Measurements from ENCODE around the gene SORCS2. TPM values are rescaled to one million over a fixed set of nuclear protein-coding genes. Genes with fewer than 3 reads are reported as not detected.
A peak's percentile ranks its signal among the peaks of the same experiment; 100 is the strongest.

The SORCS2 gene
- total RNA-seq, 1 donor from 2014 or later, result 13.8 TPM

- no peak overlapping the region for H3K4me3 Mint-ChIP-seq (ENCODE audit: unreplicated experiment)
- no peak for FAIRE-seq
- H3K36me3 Mint-ChIP-seq (ENCODE audit: low read depth, unreplicated experiment), result peaks cover 24% of the 10 kb centered on the region
- DNase-seq (ENCODE audit: low read depth), result no peak
- no peaks in the 10 kb centered on the region for H3K4me1 Mint-ChIP-seq (ENCODE audit: low read depth, unreplicated experiment)
- peaks cover 5% of the 10 kb centered on the region for H3K9me3 ChIP-seq (ENCODE audit: insufficient read depth, low read depth, low read length)
- no peak overlapping the region for H3K4me2 ChIP-seq (ENCODE audit: low read length)
- H2AFZ ChIP-seq (ENCODE audit: low read depth, low read length), result no peak overlapping the region
- H3K27ac ChIP-seq (ENCODE audit: low read depth, low read length), result no peak overlapping the region
- H4K20me1 ChIP-seq (ENCODE audit: insufficient read depth, low read length), result peaks cover 2% of the 10 kb centered on the region
- no peaks in the 10 kb centered on the region for H3K36me3 ChIP-seq (ENCODE audit: insufficient read depth, low read length)
- peaks cover 73% of the 10 kb centered on the region for H3K9me3 Mint-ChIP-seq (ENCODE audit: unreplicated experiment)
- H3K79me2 ChIP-seq (ENCODE audit: insufficient read depth, low read length), result no peaks in the 10 kb centered on the region
- peaks cover 44% of the 10 kb centered on the region for H3K27me3 Mint-ChIP-seq (ENCODE audit: low read depth, unreplicated experiment)
- H3K9ac ChIP-seq (ENCODE audit: low read length), result no peak overlapping the region
- H3K27me3 ChIP-seq (ENCODE audit: insufficient read depth, low read length), result peaks cover 2% of the 10 kb centered on the region
- no peak overlapping the region for H3K4me3 ChIP-seq (ENCODE audit: insufficient read depth, low read depth, low read length)
- no peak overlapping the region for H3K27ac Mint-ChIP-seq (ENCODE audit: unreplicated experiment)
- no peak for TF ChIP-seq EZH2 (IDR thresholded peaks at IDR 0.05; ENCODE audit: insufficient read depth, low read length)
- TF ChIP-seq, protein P1, sequence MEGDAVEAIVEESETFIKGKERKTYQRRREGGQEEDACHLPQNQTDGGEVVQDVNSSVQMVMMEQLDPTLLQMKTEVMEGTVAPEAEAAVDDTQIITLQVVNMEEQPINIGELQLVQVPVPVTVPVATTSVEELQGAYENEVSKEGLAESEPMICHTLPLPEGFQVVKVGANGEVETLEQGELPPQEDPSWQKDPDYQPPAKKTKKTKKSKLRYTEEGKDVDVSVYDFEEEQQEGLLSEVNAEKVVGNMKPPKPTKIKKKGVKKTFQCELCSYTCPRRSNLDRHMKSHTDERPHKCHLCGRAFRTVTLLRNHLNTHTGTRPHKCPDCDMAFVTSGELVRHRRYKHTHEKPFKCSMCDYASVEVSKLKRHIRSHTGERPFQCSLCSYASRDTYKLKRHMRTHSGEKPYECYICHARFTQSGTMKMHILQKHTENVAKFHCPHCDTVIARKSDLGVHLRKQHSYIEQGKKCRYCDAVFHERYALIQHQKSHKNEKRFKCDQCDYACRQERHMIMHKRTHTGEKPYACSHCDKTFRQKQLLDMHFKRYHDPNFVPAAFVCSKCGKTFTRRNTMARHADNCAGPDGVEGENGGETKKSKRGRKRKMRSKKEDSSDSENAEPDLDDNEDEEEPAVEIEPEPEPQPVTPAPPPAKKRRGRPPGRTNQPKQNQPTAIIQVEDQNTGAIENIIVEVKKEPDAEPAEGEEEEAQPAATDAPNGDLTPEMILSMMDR (IDR thresholded peaks at IDR 0.05; ENCODE audit: insufficient read depth, low read depth, low read length), result no peak
- H3K4me1 ChIP-seq (ENCODE audit: insufficient read depth, low read length), result no peaks in the 10 kb centered on the region
Observed at GRCh38 chr4:7584606-7585159, 392.3 kb downstream of the SORCS2 start.

DNA sequence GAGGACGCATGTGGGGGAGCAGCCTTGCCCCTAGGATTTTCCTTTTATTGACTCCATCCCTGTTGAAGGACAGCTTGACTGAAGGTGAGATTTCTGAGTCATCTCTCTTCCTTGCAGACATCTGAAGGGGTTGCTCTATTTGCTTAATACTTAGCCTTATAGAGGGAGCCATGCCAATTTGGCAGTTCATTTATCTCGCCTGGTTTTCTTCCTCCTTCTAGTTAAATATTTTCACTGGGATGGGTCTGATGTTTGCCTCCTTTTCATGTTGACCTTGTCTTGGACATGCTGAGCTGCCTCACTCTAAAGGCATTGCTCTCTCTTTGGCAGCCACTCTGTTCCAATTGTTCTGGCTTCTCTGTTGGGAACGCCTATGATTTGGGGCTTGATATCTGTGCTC is 393.4 kb downstream of the SORCS2 start:
- Histone ChIP-seq H3K27me3 (ENCODE audit: insufficient read depth, low read length) (peaks cover 2% of the 10 kb centered on the region), H3K9me3 (ENCODE audit: insufficient read depth, low read depth, low read length) (peaks cover 5% of the 10 kb centered on the region), H3K27ac (ENCODE audit: low read depth, low read length) (no peak overlapping the region), H3K4me1 (ENCODE audit: insufficient read depth, low read length) (peaks cover 8% of the 10 kb centered on the region), H3K9ac (ENCODE audit: low read length) (no peak overlapping the region), H3K4me3 (ENCODE audit: insufficient read depth, low read depth, low read length) (no peak overlapping the region), H3K79me2 (ENCODE audit: insufficient read depth, low read length) (no peaks in the 10 kb centered on the region), H4K20me1 (ENCODE audit: insufficient read depth, low read length) (peaks cover 4% of the 10 kb centered on the region), H3K4me2 (ENCODE audit: low read length) (no peak overlapping the region), H2AFZ (ENCODE audit: low read depth, low read length) (no peak overlapping the region), H3K36me3 (ENCODE audit: insufficient read depth, low read length) (no peaks in the 10 kb centered on the region)
- Mint-ChIP-seq H3K4me3 (ENCODE audit: unreplicated experiment) (no peak overlapping the region), H3K36me3 (ENCODE audit: low read depth, unreplicated experiment) (peaks cover 29% of the 10 kb centered on the region), H3K4me1 (ENCODE audit: low read depth, unreplicated experiment) (no peaks in the 10 kb centered on the region), H3K27ac (ENCODE audit: unreplicated experiment) (no peak overlapping the region), H3K9me3 (ENCODE audit: unreplicated experiment) (peaks cover 73% of the 10 kb centered on the region), H3K27me3 (ENCODE audit: low read depth, unreplicated experiment) (peaks cover 54% of the 10 kb centered on the region)
- TF ChIP-seq, protein P1 (IDR thresholded peaks at IDR 0.05; ENCODE audit: insufficient read depth, low read depth, low read length), result no peak
- TF ChIP-seq EZH2 (IDR thresholded peaks at IDR 0.05; ENCODE audit: insufficient read depth, low read length), result no peak
- FAIRE-seq (no peak), DNase-seq (ENCODE audit: low read depth) (peak; percentile 27)

Measured in astrocyte (in vitro differentiated cells and primary cell).